ENCODE measurements around the gene SUFU. TPM values are rescaled to one million over a fixed set of nuclear protein-coding genes. Genes with fewer than 3 reads are reported as not detected.
A peak's percentile ranks its signal among the peaks of the same experiment; 100 is the strongest.

SUFU gene
- total and polyA plus RNA-seq, 2 of the 13 experiments (the other 11 are each of a cell fraction or from before 2014, with no cell fraction given), result 2.9 to 5.5 TPM

DNA sequence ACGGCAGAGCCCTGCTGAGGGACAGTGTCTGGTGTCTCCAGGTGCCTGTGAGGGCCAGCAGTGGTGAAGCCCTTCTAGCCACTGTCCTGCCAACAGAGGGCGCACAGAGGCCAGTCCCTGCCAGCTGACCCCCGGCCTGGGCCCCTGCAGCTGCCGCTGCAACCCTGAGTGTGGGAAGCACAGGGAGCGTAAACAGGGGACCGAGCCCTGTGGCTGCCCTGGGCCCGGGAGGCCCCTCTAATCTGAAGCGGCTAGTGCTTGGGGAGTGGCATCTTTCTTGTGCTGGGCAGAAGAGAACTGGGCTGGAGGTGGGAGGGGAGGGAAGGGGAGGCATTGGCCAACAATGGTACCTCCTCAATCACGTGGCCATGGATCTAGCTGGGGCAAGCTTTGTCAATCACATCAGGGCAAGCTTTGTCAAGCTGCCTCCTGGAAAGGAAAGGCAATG lies 175.1 kb downstream of the SUFU start (continued):
- TF ChIP-seq, protein P1, sequence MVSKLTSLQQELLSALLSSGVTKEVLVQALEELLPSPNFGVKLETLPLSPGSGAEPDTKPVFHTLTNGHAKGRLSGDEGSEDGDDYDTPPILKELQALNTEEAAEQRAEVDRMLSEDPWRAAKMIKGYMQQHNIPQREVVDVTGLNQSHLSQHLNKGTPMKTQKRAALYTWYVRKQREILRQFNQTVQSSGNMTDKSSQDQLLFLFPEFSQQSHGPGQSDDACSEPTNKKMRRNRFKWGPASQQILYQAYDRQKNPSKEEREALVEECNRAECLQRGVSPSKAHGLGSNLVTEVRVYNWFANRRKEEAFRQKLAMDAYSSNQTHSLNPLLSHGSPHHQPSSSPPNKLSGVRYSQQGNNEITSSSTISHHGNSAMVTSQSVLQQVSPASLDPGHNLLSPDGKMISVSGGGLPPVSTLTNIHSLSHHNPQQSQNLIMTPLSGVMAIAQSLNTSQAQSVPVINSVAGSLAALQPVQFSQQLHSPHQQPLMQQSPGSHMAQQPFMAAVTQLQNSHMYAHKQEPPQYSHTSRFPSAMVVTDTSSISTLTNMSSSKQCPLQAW (CRISPR knock-in tag; IDR thresholded peaks at IDR 0.05), result peak; percentile 71
- TF ChIP-seq, protein P2, sequence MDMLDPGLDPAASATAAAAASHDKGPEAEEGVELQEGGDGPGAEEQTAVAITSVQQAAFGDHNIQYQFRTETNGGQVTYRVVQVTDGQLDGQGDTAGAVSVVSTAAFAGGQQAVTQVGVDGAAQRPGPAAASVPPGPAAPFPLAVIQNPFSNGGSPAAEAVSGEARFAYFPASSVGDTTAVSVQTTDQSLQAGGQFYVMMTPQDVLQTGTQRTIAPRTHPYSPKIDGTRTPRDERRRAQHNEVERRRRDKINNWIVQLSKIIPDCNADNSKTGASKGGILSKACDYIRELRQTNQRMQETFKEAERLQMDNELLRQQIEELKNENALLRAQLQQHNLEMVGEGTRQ (IDR thresholded peaks at IDR 0.05; ENCODE audit: low read depth, low read length), result peak; percentile 57
- TF ChIP-seq, protein P2 (CRISPR knock-in tag; IDR thresholded peaks at IDR 0.05; ENCODE audit: borderline replicate concordance), result peak; percentile 77; the same call in 1 of the 2 replicates
- TF ChIP-seq ZNF563 (CRISPR knock-in tag; IDR thresholded peaks at IDR 0.05) (0 out of 2 replicates have a peak, but pooled peaks have one; percentile 24), NFYB (CRISPR knock-in tag; IDR thresholded peaks at IDR 0.05) (peak; percentile 40; the same call in 1 of the 2 replicates), ZNF891 (CRISPR knock-in tag; IDR thresholded peaks at IDR 0.05) (peak; percentile 55; the same call in 1 of the 2 replicates), ZNF768 (CRISPR knock-in tag; IDR thresholded peaks at IDR 0.05) (0 out of 2 replicates have a peak, but pooled peaks have one; percentile 11)

DNA sequence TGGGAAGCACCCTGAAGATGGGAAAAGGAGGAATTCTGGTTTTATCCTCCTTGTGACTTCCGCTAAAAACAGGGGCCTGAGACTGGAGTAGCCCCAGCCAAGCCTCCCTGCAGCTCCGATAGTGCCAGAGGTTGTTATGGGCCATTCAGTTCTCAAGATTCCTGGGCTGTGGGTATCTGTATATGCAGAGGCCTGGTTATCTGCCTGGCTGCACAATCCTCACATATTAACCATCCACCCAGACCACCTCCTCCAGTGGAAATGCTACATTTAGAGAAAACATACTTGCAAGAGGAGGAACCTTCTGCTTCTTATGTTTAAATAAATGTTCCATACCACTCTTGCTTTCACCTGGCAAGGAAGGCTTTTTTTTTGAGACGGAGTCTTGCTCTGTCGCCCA lies 175.8 kb downstream of the SUFU start:
- Histone ChIP-seq H3K4me2 (ENCODE audit: low read depth, low read length) (no peak overlapping the region), H3K36me3 (replicated peaks in 1 of 2; ENCODE audit: control insufficient read depth in 1 of 2, insufficient read depth in 2 of 2, low read length in 2 of 2) (no peaks in the 10 kb centered on the region), H3K4me3 (replicated peaks in 1 of 3; ENCODE audit: insufficient read depth in 1 of 3, low read depth in 2 of 3, low read length in 3 of 3) (no peak overlapping the region), H3K9ac (ENCODE audit: insufficient read depth, low read depth, low read length) (no peak overlapping the region), H3K4me1 (ENCODE audit: insufficient read depth, low read length) (peaks cover 49% of the 10 kb centered on the region), H2AFZ (ENCODE audit: low read length) (no peak overlapping the region), H3K27ac (ENCODE audit: extremely low read length, insufficient read depth, low read length) (no peak overlapping the region), H3K27me3 (ENCODE audit: control insufficient read depth in 1 of 2, insufficient read depth in 2 of 2, low read length in 2 of 2) (no peaks in the 10 kb centered on the region), H4K20me1 (ENCODE audit: insufficient read depth, low read length) (no peaks in the 10 kb centered on the region), H3K9me3 (ENCODE audit: low read length) (no peaks in the 10 kb centered on the region), H3K79me2 (ENCODE audit: insufficient read depth, low read length) (no peaks in the 10 kb centered on the region)
- FAIRE-seq, result no peak
- BruUV-seq (replicated peaks), result no TSS peak
- TF ChIP-seq SMC3 (IDR thresholded peaks at IDR 0.05; ENCODE audit: low read length) (no peak), SMARCE1 (IDR thresholded peaks at IDR 0.05; ENCODE audit: borderline replicate concordance) (no peak)
- DNase-seq (ENCODE audit: low spot score), result no peak
- intact Hi-C loops (cut with micrococcal nuclease; ENCODE audit: unreplicated experiment), result loop anchor here (2.0 to 5.0 kb wide), 2 partner anchors 33 to 177 kb away; partner anchors contain the start of genes ACTR1A and SUFU
- no peak for ATAC-seq
- in situ Hi-C loops (cut with HindIII; ENCODE audit: extremely low pct_ligation_motif_present, low pct_unique_long_range_greater_than_20kb), result loop anchor here (5.0 kb wide), 1 partner anchor 33 kb away; the partner anchor contains the start of genes ARL3 and SFXN2
- ChIA-PET CTCF (ENCODE audit: low intra/inter-chr PET ratio, low total read pairs) (interaction anchor here (1.6 kb wide), 1 partner anchor 50 kb away, joined by 5 read pairs; no protein-coding TSS in a partner anchor), POLR2A (interaction anchor here (1.1 to 2.4 kb wide), 5 partner anchors 10 to 528 kb away, joined by 3 to 16 read pairs (median 5); partner anchors contain the start of genes ARL3, NOLC1 and SFXN2)
- WGBS (ENCODE audit: low lambda C conversion rate), result 95% methylated on average over 4 of the region's 4 CpGs

Measured in HepG2 (cell line).